Panc1 (cell line): ENCODE data around the gene CATSPER4. TPM values are rescaled to one million over a fixed set of nuclear protein-coding genes. Genes with fewer than 3 reads are reported as not detected.

Experiments used
- ATAC-seq: fragments of 200-7000 bp; cut with Tn5 transposase; 2 replicates; pipeline ENCODE4 v1.9.1; 2020; ENCODE audit warnings: mild to moderate bottlenecking, moderate library complexity
- BruUV-seq: library from RNA; stranded (reverse); fragments of 400-500 nt; replicated peaks from 2 replicates; lab custom pipeline; 2021; lab: Mats Ljungman, UMichigan
- CTCF ChIA-PET: fragments of 300-600 bp; sonication (Branson Sonifier 250); formaldehyde crosslinking; loops from one replicate; lab custom pipeline; 2022; ENCODE audit warnings: antibody characterized with exemption; lab: Charles Lee
- POLR2A ChIA-PET: fragments of 300-600 bp; sonication (Branson Sonifier 250); formaldehyde crosslinking; loops from one replicate; lab custom pipeline; 2022; ENCODE audit warnings: antibody characterized with exemption; lab: Charles Lee
- DNase-seq: peaks from one replicate; pipeline ENCODE4 v3.0.0-alpha.2; 2010; ENCODE audit warnings: low read depth, low spot score
- H3K27ac ChIP-seq: 2 replicates; pipeline ENCODE4 v1.5.1; 2011; ENCODE audit warnings: mild to moderate bottlenecking, low read length, inconsistent platforms
- H3K27me3 ChIP-seq: fragments of 200-500 bp; sonication (Bioruptor generic); 2 replicates; pipeline ENCODE4 v1.6.0; 2014; ENCODE audit warnings: low read length, inconsistent platforms; ENCODE audit not compliant: control insufficient read depth, insufficient read depth
- H3K36me3 ChIP-seq: fragments of 200-500 bp; sonication (Bioruptor generic); 2 replicates; pipeline ENCODE4 v1.5.1; 2014; ENCODE audit warnings: inconsistent platforms, mild to moderate bottlenecking, low read length, moderate library complexity; ENCODE audit not compliant: control insufficient read depth, insufficient read depth
- H3K4me1 ChIP-seq: 2 replicates; pipeline ENCODE4 v1.5.1; 2011; ENCODE audit warnings: inconsistent platforms, mild to moderate bottlenecking, low read length, moderate library complexity; ENCODE audit not compliant: control insufficient read depth, insufficient read depth
- H3K4me3 ChIP-seq, 2 experiments: 2 replicates each; pipeline ENCODE4 v1.5.1; 2011 to 2012; ENCODE audit warnings: low read depth in 2 of 2, low read length in 2 of 2, mild to moderate bottlenecking in 2 of 2, inconsistent platforms in 1 of 2, moderate library complexity in 1 of 2
- H3K9me3 ChIP-seq: fragments of 200-500 bp; sonication (Bioruptor generic); 2 replicates; pipeline ENCODE4 v1.5.1; 2014; ENCODE audit warnings: low read depth, mild to moderate bottlenecking, inconsistent platforms, low read length, moderate library complexity; ENCODE audit not compliant: control insufficient read depth, insufficient read depth
- CTCF ChIP-seq: fragments of 450-650 bp; IDR thresholded peaks from 2 replicates; pipeline ENCODE4 v1.5.1; 2017; ENCODE audit warnings: mild to moderate bottlenecking
- POLR2AphosphoS5 ChIP-seq: IDR thresholded peaks from 2 replicates; pipeline ENCODE4 v1.6.1; 2012; ENCODE audit warnings: mild to moderate bottlenecking, low read depth, low read length, moderate library complexity
- REST ChIP-seq, 2 experiments: IDR thresholded peaks; 2 replicates each; pipeline ENCODE4 v1.6.1; 2011 to 2012; ENCODE audit warnings: low read depth in 2 of 2, control low read depth in 1 of 2, low read length in 1 of 2, mild to moderate bottlenecking in 1 of 2, moderate library complexity in 1 of 2; ENCODE audit not compliant: insufficient read depth in 1 of 2
- SIN3A ChIP-seq: IDR thresholded peaks from 2 replicates; pipeline ENCODE4 v1.6.1; 2012; ENCODE audit warnings: low read depth, mild to moderate bottlenecking, low read length, moderate library complexity, borderline replicate concordance; ENCODE audit not compliant: insufficient read depth
- TCF7L2 ChIP-seq: IDR thresholded peaks from 2 replicates; pipeline ENCODE4 v1.6.1; 2011; ENCODE audit warnings: mild to moderate bottlenecking, low read depth, low read length, inconsistent platforms
- in situ Hi-C: cut with HindIII; loops from 2 replicates; pipeline ENCODE4 v1.10.0; 2016; ENCODE audit warnings: low sequenced_read_pairs, low pct_unique_long_range_greater_than_20kb
- intact Hi-C: fragments of 100-400 bp; cut with micrococcal nuclease; formaldehyde crosslinking; loops from one replicate; pipeline ENCODE4 v1.10.0; 2022; ENCODE audit not compliant: unreplicated experiment
- total RNA-seq: library from RNA; stranded (reverse); gene quantifications from one replicate; pipeline ENCODE4 v1.2.1, GENCODE V29; 2021; ENCODE audit not compliant: unreplicated experiment

The CATSPER4 gene
- total RNA-seq, 1 experiment from 2014 or later: not detected

GRCh38 chr1:26148887-26149286 is 41.5 kb upstream of the CATSPER4 start:
- no peak overlapping the region for H3K4me3 ChIP-seq
- POLR2A ChIA-PET: no interaction called here
- H3K27me3 ChIP-seq: no peaks in the 10 kb centered on the region
- in situ Hi-C loops (no loop called here), intact Hi-C loops (loop anchor here (5.0 kb wide), 1 partner anchor 112 kb away; no protein-coding TSS in a partner anchor)
- no peak for ATAC-seq
- no peaks in the 10 kb centered on the region for H3K4me1 ChIP-seq
- CTCF ChIA-PET: interaction anchor here (1.2 kb wide), 1 partner anchor 113 kb away, joined by 3 read pairs; no protein-coding TSS in a partner anchor
- H3K27ac ChIP-seq: no peak overlapping the region
- TF ChIP-seq REST (IDR thresholded peaks at IDR 0.05; ENCODE audit: insufficient read depth in 1 of 2, low read depth in 2 of 2, low read length in 1 of 2) (no peak), POLR2AphosphoS5 (no peak), TCF7L2 (no peak), CTCF (no peak), SIN3A (no peak)
- no peaks in the 10 kb centered on the region for H3K9me3 ChIP-seq
- H3K36me3 ChIP-seq: no peaks in the 10 kb centered on the region
- no peak for DNase-seq
- no TSS peak for BruUV-seq

- TF ChIP-seq CTCF (no peak), POLR2AphosphoS5 (no peak), SIN3A (no peak), TCF7L2 (no peak), REST (IDR thresholded peaks at IDR 0.05; ENCODE audit: insufficient read depth in 1 of 2, low read depth in 2 of 2, low read length in 1 of 2) (no peak)
- ATAC-seq: 0 out of 2 replicates have a peak, but pooled peaks have one; percentile 22
- Histone ChIP-seq H3K4me1 (no peaks in the 10 kb centered on the region; the same call in 1 of the 2 replicates), H3K27ac (no peak overlapping the region), H3K27me3 (no peaks in the 10 kb centered on the region), H3K36me3 (no peaks in the 10 kb centered on the region), H3K4me3 (no peak overlapping the region), H3K9me3 (no peaks in the 10 kb centered on the region)
- in situ Hi-C loops (no loop called here), intact Hi-C loops (no loop called here)
- BruUV-seq: no TSS peak
- ChIA-PET POLR2A (no interaction called here), CTCF (no interaction called here)
- no peak for DNase-seq
Measured at GRCh38 chr1:26153966-26154532, 36.4 kb upstream of the CATSPER4 start.
